ENCODE results near the gene BSND. TPM values are rescaled to one million over a fixed set of nuclear protein-coding genes. Genes with fewer than 3 reads are reported as not detected.
A peak's percentile ranks its signal among the peaks of the same experiment; 100 is the strongest.

The BSND gene
- total and polyA plus RNA-seq, 9 of the 15 experiments (the other 6 are each of a cell fraction or from before 2014, with no cell fraction given): not detected

DNA sequence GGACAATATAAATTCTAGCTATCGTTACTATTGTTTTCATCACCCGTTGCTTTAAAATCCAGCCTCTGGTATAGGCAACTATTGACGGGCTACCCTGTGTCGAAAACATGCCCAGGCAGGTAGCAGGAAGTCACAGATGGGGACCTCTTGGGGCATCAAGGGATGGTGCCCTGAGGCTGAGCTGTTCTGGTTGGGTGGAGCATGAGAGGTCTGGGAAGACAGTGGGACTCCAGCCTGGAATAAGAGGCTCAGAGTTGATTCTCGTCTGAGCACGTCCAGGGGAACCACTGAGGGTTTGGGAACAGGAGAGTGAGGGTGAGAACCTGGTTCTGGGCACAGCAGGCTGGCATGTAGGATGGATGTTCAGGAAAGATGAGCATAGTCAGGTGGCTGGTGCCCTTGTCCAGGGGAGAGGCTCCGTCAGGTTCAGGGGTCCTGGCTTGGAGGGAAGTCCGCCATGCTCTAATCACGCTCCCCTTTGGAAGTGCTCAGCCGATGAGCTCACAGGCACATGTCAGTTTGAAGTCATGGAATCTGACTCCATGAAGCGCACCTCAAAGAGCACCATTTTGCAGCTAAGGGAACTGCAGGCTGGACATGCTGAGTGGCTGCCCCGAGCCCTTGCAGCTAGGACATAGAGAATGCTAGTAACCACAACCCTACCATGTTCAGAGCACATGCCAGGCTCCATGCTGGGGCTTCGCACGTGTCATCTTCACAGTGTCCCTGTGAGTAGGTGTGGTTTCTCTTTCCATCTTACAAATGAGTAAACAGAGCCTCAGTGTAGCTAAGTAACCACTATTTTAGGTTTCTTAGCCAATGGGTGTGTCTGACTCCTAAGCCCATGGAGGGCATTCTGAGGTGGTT is 61.6 kb downstream of the BSND start:
- H3K79me2 ChIP-seq (ENCODE audit: control insufficient read depth, insufficient read depth, low read length): no peaks in the 10 kb centered on the region
- in situ Hi-C loops (cut with MboI) (no loop called here), intact Hi-C loops (cut with micrococcal nuclease) (no loop called here)
- no peak overlapping the region for H3K4me2 ChIP-seq (ENCODE audit: insufficient read depth, low read length)
- H2AFZ ChIP-seq (ENCODE audit: low read depth, low read length): no peak overlapping the region
- no peak for TF ChIP-seq BRD4 (IDR thresholded peaks at IDR 0.05)
- H3K9me3 ChIP-seq (replicated peaks; ENCODE audit: control insufficient read depth, insufficient read depth, low read depth, low read length): no peaks in the 10 kb centered on the region
- H3K9ac ChIP-seq (ENCODE audit: insufficient read depth in 1 of 2, low read depth in 2 of 2, low read length in 2 of 2): no peak overlapping the region
- POLR2A ChIA-PET: interaction anchor here (0.6 to 3.4 kb wide), 6 partner anchors 11 to 269 kb away, joined by 3 to 24 read pairs (median 4); no protein-coding TSS in a partner anchor
- no peak overlapping the region for H3K4me3 ChIP-seq
- ATAC-seq (no peak), FAIRE-seq (no peak), DNase-seq (ENCODE audit: extremely low read depth in 1 of 4, low spot score in 3 of 4) (no peak)
- H4K20me1 ChIP-seq (replicated peaks; ENCODE audit: control insufficient read depth, insufficient read depth, low read length): no peaks in the 10 kb centered on the region
- WGBS (ENCODE audit: insufficient coverage, low coverage, missing lambda C conversion rate): 84% methylated on average over 13 of the region's 14 CpGs
- peaks cover 0 to 8% of the 10 kb centered on the region in 2 experiments; a peak in 2 of 5 replicates for H3K4me1 ChIP-seq (replicated peaks in 1 of 2; ENCODE audit: control insufficient read depth in 2 of 2, insufficient read depth in 2 of 2, low read length in 2 of 2)
- H3K9me1 ChIP-seq (ENCODE audit: control insufficient read depth, insufficient read depth, low read length): no peaks in the 10 kb centered on the region
- no peak overlapping the region for H3K27ac ChIP-seq (ENCODE audit: extremely low read depth, low read depth, low read length)
- no peaks in the 10 kb centered on the region for H3K27me3 ChIP-seq (ENCODE audit: control insufficient read depth in 2 of 2, insufficient read depth in 2 of 2, low read length in 2 of 2)
- no TSS peak for BruUV-seq (replicated peaks)
- CTCF ChIA-PET (ENCODE audit: low intra/inter-chr PET ratio): no interaction called here
- H3K36me3 ChIP-seq (ENCODE audit: control insufficient read depth, insufficient read depth, low read length): peaks cover 95% of the 10 kb centered on the region; the same call in 2 of the 3 replicates

DNA sequence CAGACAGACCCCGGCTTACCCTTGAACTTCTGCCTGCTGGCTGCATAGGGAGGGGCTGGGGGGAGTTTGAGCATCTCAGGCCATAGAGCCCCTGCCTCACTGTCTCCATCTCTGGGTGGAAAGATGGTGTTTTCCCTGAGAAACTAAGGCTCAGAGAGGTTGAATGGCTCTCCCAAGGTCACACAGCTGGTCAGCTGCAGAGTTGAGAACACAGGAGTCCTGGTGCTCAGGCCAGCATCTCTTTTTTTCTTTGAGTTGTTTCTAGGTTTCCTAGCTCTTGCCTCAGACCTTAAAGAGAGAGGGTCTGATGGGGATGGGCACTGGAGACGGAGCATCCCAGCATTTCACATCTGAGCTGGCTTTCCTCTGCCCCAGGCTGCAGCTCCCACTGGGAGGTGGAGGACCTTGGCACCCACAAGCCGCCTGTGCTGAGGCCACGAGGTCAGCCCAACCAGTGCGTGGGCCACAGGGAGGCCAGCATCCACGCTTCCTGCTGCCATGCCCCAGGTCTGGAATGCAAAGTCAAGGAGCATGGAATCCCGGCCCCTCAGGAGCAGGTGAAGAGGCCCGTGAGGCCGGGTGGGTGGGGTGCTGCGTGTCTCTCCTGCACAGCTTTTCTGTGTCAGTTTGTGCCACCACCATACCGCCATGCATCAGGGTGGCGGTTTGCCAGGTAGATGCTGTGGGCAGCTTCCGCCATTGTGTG is 62.4 kb downstream of the BSND start:
- no peak overlapping the region for H3K27ac ChIP-seq (ENCODE audit: extremely low read depth, low read depth, low read length)
- no peaks in the 10 kb centered on the region for H3K9me1 ChIP-seq (ENCODE audit: control insufficient read depth, insufficient read depth, low read length)
- no TSS peak for BruUV-seq (replicated peaks)
- peaks cover 97% of the 10 kb centered on the region; the same call in 2 of the 3 replicates for H3K36me3 ChIP-seq (ENCODE audit: control insufficient read depth, insufficient read depth, low read length)
- no peak for ATAC-seq
- FAIRE-seq: no peak
- no peaks in the 10 kb centered on the region for H3K9me3 ChIP-seq (replicated peaks; ENCODE audit: control insufficient read depth, insufficient read depth, low read depth, low read length)
- ChIA-PET CTCF (ENCODE audit: low intra/inter-chr PET ratio) (no interaction called here), POLR2A (interaction anchor here (0.6 to 3.4 kb wide), 7 partner anchors 12 to 268 kb away, joined by 3 to 24 read pairs (median 4); no protein-coding TSS in a partner anchor)
- no peak overlapping the region for H2AFZ ChIP-seq (ENCODE audit: low read depth, low read length)
- H3K9ac ChIP-seq (ENCODE audit: insufficient read depth in 1 of 2, low read depth in 2 of 2, low read length in 2 of 2): peak overlapping the region in 1 of 2 experiments; percentile 40; a peak in 1 of 4 replicates
- WGBS (ENCODE audit: insufficient coverage, low coverage, missing lambda C conversion rate): 83% methylated on average over 9 of the region's 13 CpGs
- intact Hi-C loops (cut with micrococcal nuclease) (no loop called here), in situ Hi-C loops (cut with MboI) (no loop called here)
- no peak overlapping the region for H3K4me3 ChIP-seq
- TF ChIP-seq ZFP36 (IDR thresholded peaks at IDR 0.05; ENCODE audit: low read depth, low read length, partially characterized antibody) (peak; percentile 64), POLR2G (IDR thresholded peaks at IDR 0.05; ENCODE audit: low read depth, low read length) (0 out of 2 replicates have a peak, but pooled peaks have one; percentile 47), ZNF140 (CRISPR knock-in tag; IDR thresholded peaks at IDR 0.05) (no peak)
- H3K4me2 ChIP-seq (ENCODE audit: insufficient read depth, low read length): no peak overlapping the region
- H3K79me2 ChIP-seq (ENCODE audit: control insufficient read depth, insufficient read depth, low read length): no peaks in the 10 kb centered on the region
- peaks cover 0 to 8% of the 10 kb centered on the region in 2 experiments; a peak in 2 of 5 replicates for H3K4me1 ChIP-seq (replicated peaks in 1 of 2; ENCODE audit: control insufficient read depth in 2 of 2, insufficient read depth in 2 of 2, low read length in 2 of 2)
- no peak for DNase-seq (ENCODE audit: extremely low read depth in 1 of 4, low spot score in 3 of 4)
- H3K27me3 ChIP-seq (ENCODE audit: control insufficient read depth in 2 of 2, insufficient read depth in 2 of 2, low read length in 2 of 2): no peaks in the 10 kb centered on the region
- 0 out of 2 replicates have a peak, but pooled peaks cover 3% of the 10 kb centered on the region for H4K20me1 ChIP-seq (replicated peaks; ENCODE audit: control insufficient read depth, insufficient read depth, low read length)
